Fibroblast of the aortic adventitia (primary cell): ENCODE measurements around the gene OLFM4. TPM values are rescaled to one million over a fixed set of nuclear protein-coding genes. Genes with fewer than 3 reads are reported as not detected.

Source experiments
- DNase-seq: peaks from one replicate; pipeline ENCODE4 v3.0.0-alpha.2; 2010; ENCODE audit warnings: low read depth
- H3K4me3 ChIP-seq: 2 replicates; pipeline ENCODE4 v1.5.1; 2011; ENCODE audit warnings: low read depth, mild to moderate bottlenecking, control low read depth, low read length, moderate library complexity
- total RNA-seq: library from RNA; depleted of rRNA; stranded (reverse); fragments of >200 nt; gene quantifications from 2 replicates; pipeline ENCODE4 v1.2.3, GENCODE V29; 2012; ENCODE audit warnings: low replicate concordance
- TF ChIP-seq, protein P1 (sequence below): IDR thresholded peaks from 2 replicates; pipeline ENCODE4 v1.5.1; 2011; ENCODE audit warnings: mild to moderate bottlenecking, low read length, control low read depth, inconsistent platforms; ENCODE audit not compliant: insufficient read depth

Gene OLFM4
- total RNA-seq, 1 donor = 0.09 TPM

DNA sequence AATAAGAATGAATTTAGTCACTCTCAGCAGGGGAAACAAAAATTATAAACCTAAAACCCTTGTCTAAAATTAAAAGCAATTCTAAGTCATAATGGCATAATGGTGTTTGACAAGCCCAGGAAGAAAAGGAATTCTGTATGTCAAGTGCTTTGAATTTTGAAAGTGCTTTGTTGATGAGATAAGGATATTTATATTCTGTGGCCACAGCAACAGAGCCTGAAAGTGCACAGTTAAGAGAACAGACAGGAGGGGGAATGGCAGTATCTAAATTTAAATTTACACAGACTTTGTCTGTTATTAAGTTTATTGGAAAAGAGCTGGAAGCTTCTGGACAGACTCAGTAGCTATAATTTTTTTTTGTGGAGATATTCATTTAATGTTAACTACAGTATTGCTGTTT is 69.8 kb downstream of the OLFM4 start:
- no peak for DNase-seq
- no peak overlapping the region for H3K4me3 ChIP-seq
- TF ChIP-seq, protein P1, sequence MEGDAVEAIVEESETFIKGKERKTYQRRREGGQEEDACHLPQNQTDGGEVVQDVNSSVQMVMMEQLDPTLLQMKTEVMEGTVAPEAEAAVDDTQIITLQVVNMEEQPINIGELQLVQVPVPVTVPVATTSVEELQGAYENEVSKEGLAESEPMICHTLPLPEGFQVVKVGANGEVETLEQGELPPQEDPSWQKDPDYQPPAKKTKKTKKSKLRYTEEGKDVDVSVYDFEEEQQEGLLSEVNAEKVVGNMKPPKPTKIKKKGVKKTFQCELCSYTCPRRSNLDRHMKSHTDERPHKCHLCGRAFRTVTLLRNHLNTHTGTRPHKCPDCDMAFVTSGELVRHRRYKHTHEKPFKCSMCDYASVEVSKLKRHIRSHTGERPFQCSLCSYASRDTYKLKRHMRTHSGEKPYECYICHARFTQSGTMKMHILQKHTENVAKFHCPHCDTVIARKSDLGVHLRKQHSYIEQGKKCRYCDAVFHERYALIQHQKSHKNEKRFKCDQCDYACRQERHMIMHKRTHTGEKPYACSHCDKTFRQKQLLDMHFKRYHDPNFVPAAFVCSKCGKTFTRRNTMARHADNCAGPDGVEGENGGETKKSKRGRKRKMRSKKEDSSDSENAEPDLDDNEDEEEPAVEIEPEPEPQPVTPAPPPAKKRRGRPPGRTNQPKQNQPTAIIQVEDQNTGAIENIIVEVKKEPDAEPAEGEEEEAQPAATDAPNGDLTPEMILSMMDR = no peak

- no peak for DNase-seq
- TF ChIP-seq, protein P1 = no peak
- no peak overlapping the region for H3K4me3 ChIP-seq
These were observed 71.9 kb downstream of the OLFM4 start for GRCh38 chr13:53100394-53101063.

Other genes with a start within 250 kb of the OLFM4 start
- gene PCDH8, start 180.2 kb upstream of the OLFM4 start, total RNA-seq = not detected in 2 replicates